Body of pancreas (tissue), 4 donors: ENCODE data around the gene ACTR3.

Source experiments
- CTCF ChIP-seq, 7 experiments: fragments of 450-650 bp in 4 of 7; fragments of 200-600 bp in 3 of 7; sonication (generic) in 3 of 7; IDR thresholded peaks; one replicate each; pipeline ENCODE4 v1.5.1; 2016 to 2019; ENCODE audit warnings: antibody characterized with exemption in 7 of 7
- POLR2A ChIP-seq, 3 donors: fragments of 450-650 bp; IDR thresholded peaks; one replicate each; pipeline ENCODE4 v1.6.1; 2016; ENCODE audit warnings: antibody characterized with exemption in 3 of 3, mild to moderate bottlenecking in 2 of 3

- TF ChIP-seq CTCF (IDR thresholded peaks at IDR 0.05) (no peak), POLR2A (IDR thresholded peaks at IDR 0.05) (no peak)
Observed at GRCh38 chr2:113973810-113974209, 83.9 kb downstream of the ACTR3 start.
